Measurements from ENCODE around the gene CYYR1.

Gene CYYR1

DNA sequence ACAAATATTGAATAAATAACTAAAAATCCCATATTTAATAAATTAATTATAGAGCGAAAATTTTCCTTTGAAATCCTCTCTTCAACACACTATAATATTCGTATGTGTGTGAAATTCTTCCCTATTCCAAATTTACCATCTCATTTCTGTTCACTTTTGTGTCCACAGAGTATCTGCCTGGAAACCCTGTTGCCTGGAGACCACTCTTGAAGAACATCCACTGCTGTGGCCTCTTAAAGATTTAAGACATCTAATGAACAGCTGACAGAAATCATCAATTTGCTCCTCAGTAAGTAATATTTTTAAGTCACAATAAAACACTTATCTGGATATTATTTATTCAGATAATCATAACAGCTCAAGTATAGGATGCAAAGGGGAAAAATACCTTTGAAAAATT, 69.7 kb downstream of the CYYR1 start:
- H3K4me3 ChIP-seq (ENCODE audit: insufficient read depth, low read depth, low read length, poor library complexity, severe bottlenecking): no peak overlapping the region
- H3K27ac ChIP-seq (ENCODE audit: insufficient read depth, low read length, poor library complexity, severe bottlenecking): no peak overlapping the region
- no peaks in the 10 kb centered on the region for H3K4me1 ChIP-seq (ENCODE audit: control insufficient read depth, insufficient read depth, low read length, poor library complexity, severe bottlenecking)
- no peak for DNase-seq
- H3K27me3 ChIP-seq (replicated peaks; ENCODE audit: control insufficient read depth, insufficient read depth, low read length, poor library complexity, severe bottlenecking): no peaks in the 10 kb centered on the region
- no peaks in the 10 kb centered on the region for H3K36me3 ChIP-seq (ENCODE audit: control insufficient read depth, insufficient read depth, low read length)
- H3K9me3 ChIP-seq (ENCODE audit: control insufficient read depth, low read length): no peaks in the 10 kb centered on the region

- Histone ChIP-seq H3K27me3 (replicated peaks; ENCODE audit: control insufficient read depth, insufficient read depth, low read length, poor library complexity, severe bottlenecking) (no peaks in the 10 kb centered on the region), H3K27ac (ENCODE audit: insufficient read depth, low read length, poor library complexity, severe bottlenecking) (no peak overlapping the region), H3K4me1 (ENCODE audit: control insufficient read depth, insufficient read depth, low read length, poor library complexity, severe bottlenecking) (no peaks in the 10 kb centered on the region), H3K36me3 (ENCODE audit: control insufficient read depth, insufficient read depth, low read length) (no peaks in the 10 kb centered on the region), H3K9me3 (ENCODE audit: control insufficient read depth, low read length) (no peaks in the 10 kb centered on the region), H3K4me3 (ENCODE audit: insufficient read depth, low read depth, low read length, poor library complexity, severe bottlenecking) (no peak overlapping the region)
- DNase-seq: no peak
Observed at GRCh38 chr21:26501495-26502021, 71.5 kb downstream of the CYYR1 start.

GRCh38 chr21:26499495-26499894, 73.6 kb downstream of the CYYR1 start:
- Histone ChIP-seq H3K36me3 (ENCODE audit: control insufficient read depth, insufficient read depth, low read length) (no peaks in the 10 kb centered on the region), H3K27ac (ENCODE audit: insufficient read depth, low read length, poor library complexity, severe bottlenecking) (no peak overlapping the region), H3K9me3 (ENCODE audit: control insufficient read depth, low read length) (no peaks in the 10 kb centered on the region), H3K27me3 (replicated peaks; ENCODE audit: control insufficient read depth, insufficient read depth, low read length, poor library complexity, severe bottlenecking) (no peaks in the 10 kb centered on the region), H3K4me1 (ENCODE audit: control insufficient read depth, insufficient read depth, low read length, poor library complexity, severe bottlenecking) (no peaks in the 10 kb centered on the region), H3K4me3 (ENCODE audit: insufficient read depth, low read depth, low read length, poor library complexity, severe bottlenecking) (no peak overlapping the region)
- no peak for DNase-seq

DNA sequence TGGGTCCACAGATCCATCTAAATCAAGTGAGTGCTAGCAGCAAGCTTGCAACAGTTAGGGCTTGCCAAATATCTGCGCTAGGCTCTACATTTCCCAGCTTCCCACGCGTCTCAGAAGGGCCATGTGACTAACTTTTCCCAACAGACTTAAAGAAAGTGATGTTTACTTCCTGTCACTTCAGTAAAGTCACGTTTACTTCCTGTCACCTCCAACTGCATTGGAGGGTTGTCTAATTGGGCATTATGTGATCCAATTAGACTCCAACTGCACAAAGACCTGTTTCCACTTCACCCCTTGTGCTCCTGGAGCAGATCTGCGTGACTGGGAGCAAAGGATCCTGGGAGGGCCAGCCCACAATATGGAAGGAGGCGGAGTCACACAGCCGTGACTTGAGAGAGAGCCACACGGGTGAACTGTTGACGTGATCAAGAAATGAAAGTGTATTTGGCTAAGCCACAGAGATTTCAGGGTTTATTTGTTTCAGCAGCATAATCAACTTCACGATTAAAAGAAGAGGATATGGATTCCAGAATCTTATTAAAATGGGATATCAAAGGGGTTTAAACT, 77.7 kb downstream of the CYYR1 start:
- Histone ChIP-seq H3K27me3 (replicated peaks; ENCODE audit: control insufficient read depth, insufficient read depth, low read length, poor library complexity, severe bottlenecking) (no peaks in the 10 kb centered on the region), H3K27ac (ENCODE audit: insufficient read depth, low read length, poor library complexity, severe bottlenecking) (no peak overlapping the region), H3K9me3 (ENCODE audit: control insufficient read depth, low read length) (no peaks in the 10 kb centered on the region), H3K36me3 (ENCODE audit: control insufficient read depth, insufficient read depth, low read length) (no peaks in the 10 kb centered on the region), H3K4me1 (ENCODE audit: control insufficient read depth, insufficient read depth, low read length, poor library complexity, severe bottlenecking) (no peaks in the 10 kb centered on the region), H3K4me3 (ENCODE audit: insufficient read depth, low read depth, low read length, poor library complexity, severe bottlenecking) (no peak overlapping the region)
- no peak for DNase-seq

GRCh38 chr21:26491663-26492062, 81.4 kb downstream of the CYYR1 start:
- Histone ChIP-seq H3K36me3 (ENCODE audit: control insufficient read depth, insufficient read depth, low read length) (no peaks in the 10 kb centered on the region), H3K4me3 (ENCODE audit: insufficient read depth, low read depth, low read length, poor library complexity, severe bottlenecking) (no peak overlapping the region), H3K27me3 (replicated peaks; ENCODE audit: control insufficient read depth, insufficient read depth, low read length, poor library complexity, severe bottlenecking) (no peaks in the 10 kb centered on the region), H3K9me3 (ENCODE audit: control insufficient read depth, low read length) (no peaks in the 10 kb centered on the region), H3K4me1 (ENCODE audit: control insufficient read depth, insufficient read depth, low read length, poor library complexity, severe bottlenecking) (no peaks in the 10 kb centered on the region), H3K27ac (ENCODE audit: insufficient read depth, low read length, poor library complexity, severe bottlenecking) (no peak overlapping the region)
- no peak for DNase-seq

DNA sequence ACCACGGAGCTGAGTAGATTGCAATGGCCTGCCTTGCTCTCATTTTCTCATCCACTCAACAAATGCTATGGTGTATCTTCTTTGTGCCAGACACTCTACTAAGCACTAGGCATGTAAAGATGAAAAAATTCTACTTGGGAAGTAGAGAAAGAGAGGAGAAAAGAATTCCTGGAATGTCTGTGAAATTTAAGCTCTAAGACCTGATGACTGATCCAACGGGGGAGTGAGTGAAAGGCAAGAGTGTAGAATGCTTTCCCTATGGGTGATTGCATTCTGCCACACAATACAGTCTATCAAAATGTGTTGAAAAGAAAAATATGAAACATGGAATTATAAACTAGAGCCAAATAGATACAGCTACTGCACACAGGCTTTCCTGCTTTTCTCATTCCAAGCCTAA, 82.3 kb downstream of the CYYR1 start:
- Histone ChIP-seq H3K36me3 (ENCODE audit: control insufficient read depth, insufficient read depth, low read length) (no peaks in the 10 kb centered on the region), H3K27ac (ENCODE audit: insufficient read depth, low read length, poor library complexity, severe bottlenecking) (no peak overlapping the region), H3K4me1 (ENCODE audit: control insufficient read depth, insufficient read depth, low read length, poor library complexity, severe bottlenecking) (no peaks in the 10 kb centered on the region), H3K9me3 (ENCODE audit: control insufficient read depth, low read length) (no peaks in the 10 kb centered on the region), H3K4me3 (ENCODE audit: insufficient read depth, low read depth, low read length, poor library complexity, severe bottlenecking) (no peak overlapping the region), H3K27me3 (replicated peaks; ENCODE audit: control insufficient read depth, insufficient read depth, low read length, poor library complexity, severe bottlenecking) (no peaks in the 10 kb centered on the region)
- DNase-seq: no peak

GRCh38 chr21:26489781-26490180, 83.3 kb downstream of the CYYR1 start:
- DNase-seq: no peak
- Histone ChIP-seq H3K27ac (ENCODE audit: insufficient read depth, low read length, poor library complexity, severe bottlenecking) (no peak overlapping the region), H3K4me3 (ENCODE audit: insufficient read depth, low read depth, low read length, poor library complexity, severe bottlenecking) (no peak overlapping the region), H3K27me3 (replicated peaks; ENCODE audit: control insufficient read depth, insufficient read depth, low read length, poor library complexity, severe bottlenecking) (no peaks in the 10 kb centered on the region), H3K4me1 (ENCODE audit: control insufficient read depth, insufficient read depth, low read length, poor library complexity, severe bottlenecking) (no peaks in the 10 kb centered on the region), H3K36me3 (ENCODE audit: control insufficient read depth, insufficient read depth, low read length) (no peaks in the 10 kb centered on the region), H3K9me3 (ENCODE audit: control insufficient read depth, low read length) (no peaks in the 10 kb centered on the region)

GRCh38 chr21:26487981-26488480, 85.1 kb downstream of the CYYR1 start:
- DNase-seq: no peak
- Histone ChIP-seq H3K4me3 (ENCODE audit: insufficient read depth, low read depth, low read length, poor library complexity, severe bottlenecking) (no peak overlapping the region), H3K9me3 (ENCODE audit: control insufficient read depth, low read length) (no peaks in the 10 kb centered on the region), H3K36me3 (ENCODE audit: control insufficient read depth, insufficient read depth, low read length) (no peaks in the 10 kb centered on the region), H3K27ac (ENCODE audit: insufficient read depth, low read length, poor library complexity, severe bottlenecking) (no peak overlapping the region), H3K27me3 (replicated peaks; ENCODE audit: control insufficient read depth, insufficient read depth, low read length, poor library complexity, severe bottlenecking) (no peaks in the 10 kb centered on the region), H3K4me1 (ENCODE audit: control insufficient read depth, insufficient read depth, low read length, poor library complexity, severe bottlenecking) (no peaks in the 10 kb centered on the region)

GRCh38 chr21:26473471-26473870, 99.6 kb downstream of the CYYR1 start:
- H3K27ac ChIP-seq (ENCODE audit: insufficient read depth, low read length, poor library complexity, severe bottlenecking): no peak overlapping the region
- H3K36me3 ChIP-seq (ENCODE audit: control insufficient read depth, insufficient read depth, low read length): no peaks in the 10 kb centered on the region
- H3K4me1 ChIP-seq (ENCODE audit: control insufficient read depth, insufficient read depth, low read length, poor library complexity, severe bottlenecking): no peaks in the 10 kb centered on the region
- H3K27me3 ChIP-seq (replicated peaks; ENCODE audit: control insufficient read depth, insufficient read depth, low read length, poor library complexity, severe bottlenecking): no peaks in the 10 kb centered on the region
- DNase-seq: no peak
- no peaks in the 10 kb centered on the region for H3K9me3 ChIP-seq (ENCODE audit: control insufficient read depth, low read length)
- no peak overlapping the region for H3K4me3 ChIP-seq (ENCODE audit: insufficient read depth, low read depth, low read length, poor library complexity, severe bottlenecking)

GRCh38 chr21:26471099-26471471, 102.0 kb downstream of the CYYR1 start:
- H3K27ac ChIP-seq (ENCODE audit: insufficient read depth, low read length, poor library complexity, severe bottlenecking): no peak overlapping the region
- H3K4me1 ChIP-seq (ENCODE audit: control insufficient read depth, insufficient read depth, low read length, poor library complexity, severe bottlenecking): no peaks in the 10 kb centered on the region
- no peaks in the 10 kb centered on the region for H3K9me3 ChIP-seq (ENCODE audit: control insufficient read depth, low read length)
- no peaks in the 10 kb centered on the region for H3K36me3 ChIP-seq (ENCODE audit: control insufficient read depth, insufficient read depth, low read length)
- DNase-seq: no peak
- no peaks in the 10 kb centered on the region for H3K27me3 ChIP-seq (replicated peaks; ENCODE audit: control insufficient read depth, insufficient read depth, low read length, poor library complexity, severe bottlenecking)
- H3K4me3 ChIP-seq (ENCODE audit: insufficient read depth, low read depth, low read length, poor library complexity, severe bottlenecking): no peak overlapping the region
